LNCaP clone FGC (cell line): ENCODE measurements around the gene AREG.

Experiments used
- DNase-seq: peaks from one replicate; pipeline ENCODE4 v3.0.0-alpha.2; 2011; ENCODE audit warnings: low read depth
- H3K4me3 ChIP-seq: 2 replicates; pipeline ENCODE4 v1.5.1; 2011; ENCODE audit warnings: mild to moderate bottlenecking, low read depth, low read length, control low read depth
- TF ChIP-seq, protein P1 (sequence below): IDR thresholded peaks from 2 replicates; pipeline ENCODE4 v1.5.1; 2012; ENCODE audit warnings: mild to moderate bottlenecking; ENCODE audit not compliant: control insufficient read depth, insufficient read depth; ENCODE audit errors: extremely low read depth

The AREG gene

DNA sequence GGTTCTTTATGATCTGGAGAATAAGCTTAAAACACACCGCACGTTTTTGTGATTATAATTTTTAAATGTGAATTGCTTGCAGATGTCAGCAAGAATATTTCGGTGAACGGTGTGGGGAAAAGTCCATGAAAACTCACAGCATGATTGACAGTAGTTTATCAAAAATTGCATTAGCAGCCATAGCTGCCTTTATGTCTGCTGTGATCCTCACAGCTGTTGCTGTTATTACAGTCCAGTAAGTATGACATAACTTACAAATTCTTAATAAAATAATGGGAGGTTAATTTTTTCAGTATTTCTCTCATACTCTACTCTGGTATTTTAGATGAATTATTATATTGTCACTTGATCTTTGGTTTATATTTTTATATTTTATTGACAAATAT lies 5.4 kb downstream of the AREG start:
- TF ChIP-seq, protein P1, sequence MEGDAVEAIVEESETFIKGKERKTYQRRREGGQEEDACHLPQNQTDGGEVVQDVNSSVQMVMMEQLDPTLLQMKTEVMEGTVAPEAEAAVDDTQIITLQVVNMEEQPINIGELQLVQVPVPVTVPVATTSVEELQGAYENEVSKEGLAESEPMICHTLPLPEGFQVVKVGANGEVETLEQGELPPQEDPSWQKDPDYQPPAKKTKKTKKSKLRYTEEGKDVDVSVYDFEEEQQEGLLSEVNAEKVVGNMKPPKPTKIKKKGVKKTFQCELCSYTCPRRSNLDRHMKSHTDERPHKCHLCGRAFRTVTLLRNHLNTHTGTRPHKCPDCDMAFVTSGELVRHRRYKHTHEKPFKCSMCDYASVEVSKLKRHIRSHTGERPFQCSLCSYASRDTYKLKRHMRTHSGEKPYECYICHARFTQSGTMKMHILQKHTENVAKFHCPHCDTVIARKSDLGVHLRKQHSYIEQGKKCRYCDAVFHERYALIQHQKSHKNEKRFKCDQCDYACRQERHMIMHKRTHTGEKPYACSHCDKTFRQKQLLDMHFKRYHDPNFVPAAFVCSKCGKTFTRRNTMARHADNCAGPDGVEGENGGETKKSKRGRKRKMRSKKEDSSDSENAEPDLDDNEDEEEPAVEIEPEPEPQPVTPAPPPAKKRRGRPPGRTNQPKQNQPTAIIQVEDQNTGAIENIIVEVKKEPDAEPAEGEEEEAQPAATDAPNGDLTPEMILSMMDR, result no peak

GRCh38 chr4:74451214-74451661 lies 6.3 kb downstream of the AREG start:
- no peak overlapping the region for H3K4me3 ChIP-seq
- TF ChIP-seq, protein P1, result no peak
- no peak for DNase-seq

More for the DNA sequence above, 5.4 kb downstream of the AREG start:
- no peak for DNase-seq
- H3K4me3 ChIP-seq, result no peak overlapping the region

DNA sequence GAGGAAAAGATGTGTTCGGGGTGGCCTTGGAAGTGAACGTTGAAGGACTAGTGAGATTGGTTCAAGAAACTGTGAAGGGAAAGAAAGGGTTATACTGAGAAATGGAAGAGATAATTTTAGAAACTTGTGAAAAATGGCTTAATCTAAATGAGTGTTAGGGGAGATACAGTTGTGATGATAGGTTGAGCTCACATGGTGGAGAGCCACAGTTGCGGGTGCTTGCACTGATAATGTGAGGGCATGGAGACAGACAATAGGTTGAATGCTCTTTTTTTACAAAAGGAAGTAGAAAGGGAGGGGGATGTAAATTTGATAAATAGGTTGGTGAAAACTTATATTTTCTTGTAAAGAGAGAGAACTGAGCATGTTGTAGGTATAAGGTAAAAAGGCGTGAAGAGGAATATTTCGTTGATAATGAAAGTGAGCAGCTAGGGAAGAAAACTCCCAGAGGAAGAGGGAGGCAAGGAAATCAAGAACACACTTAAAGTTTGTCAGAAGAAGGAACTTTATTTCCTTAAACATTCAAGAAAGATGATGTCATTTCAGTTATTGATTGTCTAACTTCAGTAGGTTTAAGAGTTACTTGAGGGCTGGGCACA lies 8.2 kb downstream of the AREG start:
- TF ChIP-seq, protein P1, result no peak
- no peak overlapping the region for H3K4me3 ChIP-seq
- no peak for DNase-seq

DNA sequence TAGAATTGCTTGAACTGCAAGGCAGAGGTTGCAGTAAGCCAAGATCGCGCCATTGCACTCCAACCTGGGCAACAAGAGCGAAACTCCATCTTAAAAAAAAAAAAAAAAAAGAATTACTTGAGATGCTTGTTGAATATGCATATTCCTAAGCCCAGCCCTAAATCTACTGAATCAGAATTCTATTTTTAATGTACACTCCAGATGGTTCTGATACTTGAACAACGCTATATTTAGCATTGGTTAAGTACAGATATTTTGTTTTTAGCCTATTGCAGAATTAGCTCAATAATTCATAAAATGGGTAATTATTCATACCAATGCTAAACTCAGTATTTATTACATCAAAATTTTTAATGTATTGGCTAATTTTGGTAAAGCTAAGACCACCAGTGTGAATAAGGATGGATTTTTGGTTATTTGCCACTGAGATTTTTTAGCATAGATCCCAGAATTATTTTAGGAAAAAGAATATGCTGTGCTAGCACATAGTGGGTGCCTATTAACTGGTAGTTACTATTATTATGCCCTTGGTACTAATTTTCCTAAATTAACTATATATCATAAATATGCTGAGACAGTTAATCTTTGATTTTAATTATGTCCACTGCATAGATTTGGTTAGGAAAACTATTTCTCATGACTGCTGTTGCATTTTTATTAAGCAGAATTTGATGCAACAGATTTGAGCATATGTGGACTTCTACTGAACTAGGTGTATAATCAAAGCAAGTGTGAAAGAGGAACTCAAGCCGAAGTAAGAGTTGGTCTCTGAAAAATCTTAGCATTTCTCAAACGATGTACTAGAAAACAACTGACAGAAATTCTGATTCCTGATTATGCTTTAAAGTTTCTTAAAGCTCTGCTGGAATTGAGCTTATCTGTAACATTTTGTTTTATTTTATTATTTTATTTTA lies 9.2 kb downstream of the AREG start:
- H3K4me3 ChIP-seq, result no peak overlapping the region
- DNase-seq, result no peak
- TF ChIP-seq, protein P1, result no peak

DNA sequence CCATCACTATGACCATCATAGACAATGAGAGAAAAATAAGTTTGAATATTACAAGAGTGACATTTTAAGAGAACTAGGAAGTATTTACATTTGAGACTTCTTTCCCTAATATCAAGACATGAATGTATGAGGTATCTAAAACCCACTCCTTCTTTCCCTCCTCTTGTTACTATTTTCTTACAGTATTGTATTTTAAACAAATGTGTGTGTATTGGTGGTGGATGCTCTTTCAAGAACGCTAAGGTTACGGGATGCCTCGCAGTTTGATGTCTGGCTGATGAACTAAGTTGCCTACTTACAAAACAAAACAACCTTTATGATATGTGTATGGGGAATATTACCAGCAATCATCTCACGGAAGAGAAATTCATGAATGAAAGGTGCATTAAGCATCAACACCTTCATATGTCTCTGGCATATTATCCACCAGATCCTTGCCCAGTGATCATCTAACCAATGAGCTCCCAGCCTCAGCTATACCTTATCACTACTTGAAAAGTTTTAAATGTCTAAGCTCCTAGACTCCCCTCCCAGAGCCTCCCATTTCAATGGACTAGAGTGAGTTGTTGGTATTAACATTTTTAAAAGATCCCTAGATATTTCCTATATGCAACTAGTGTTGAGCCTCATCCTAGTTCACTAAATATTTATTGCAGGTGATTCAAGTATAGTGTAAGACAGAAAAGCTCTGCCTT lies 10.6 kb downstream of the AREG start:
- TF ChIP-seq, protein P1, result no peak
- H3K4me3 ChIP-seq, result no peak overlapping the region
- DNase-seq, result no peak

DNA sequence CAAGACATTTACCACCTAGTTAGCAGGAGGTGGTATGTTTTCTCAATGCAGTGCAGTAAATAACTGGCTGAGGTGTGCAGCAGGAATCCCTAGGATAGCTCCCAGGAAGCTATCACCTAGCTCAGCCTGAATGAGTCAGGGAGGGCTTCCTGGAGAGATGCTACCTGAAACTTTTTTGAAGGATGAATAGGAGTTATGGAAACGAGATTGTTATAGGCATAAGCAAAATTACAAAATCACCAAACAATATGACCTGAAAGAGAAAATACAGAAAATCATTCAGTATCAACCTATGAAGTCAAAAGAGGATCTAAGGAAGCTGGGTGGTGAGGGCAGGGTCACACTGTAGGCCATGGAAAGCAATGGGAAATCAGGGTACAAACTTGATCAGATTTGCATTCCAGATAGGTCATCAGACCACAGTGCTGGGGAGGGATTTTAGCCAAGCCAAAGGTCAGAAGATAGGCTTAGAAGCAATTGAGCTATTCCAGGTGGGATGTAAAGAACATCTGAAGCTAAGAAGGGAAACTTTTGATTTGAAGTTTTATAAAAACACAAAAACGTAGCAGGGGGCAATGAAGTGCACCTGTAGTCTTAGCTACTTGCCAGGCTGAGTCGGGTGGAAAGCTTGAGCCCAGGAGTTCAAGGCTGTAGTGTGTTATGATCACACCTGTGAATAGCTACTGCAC lies 11.3 kb downstream of the AREG start:
- TF ChIP-seq, protein P1, result no peak
- DNase-seq, result no peak

More for the DNA sequence above, 11.3 kb downstream of the AREG start:
- no peak overlapping the region for H3K4me3 ChIP-seq
